WTC11 (cell line): ENCODE results near the gene ZBTB7B. TPM values are rescaled to one million over a fixed set of nuclear protein-coding genes. Genes with fewer than 3 reads are reported as not detected.

Experiments used
- ATAC-seq: fragments of 200-7000 bp; cut with Tn5 transposase; 2 replicates; pipeline ENCODE4 v1.10.0; 2021; ENCODE audit warnings: mild to moderate bottlenecking, moderate library complexity
- CTCF ChIA-PET: fragments of 300-600 bp; sonication (Branson Sonifier 250); formaldehyde crosslinking; loops from one replicate; lab custom pipeline; 2021; ENCODE audit warnings: antibody characterized with exemption; lab: Charles Lee
- POLR2A ChIA-PET: fragments of 350-600 bp; sonication (Branson Sonifier 250); formaldehyde crosslinking; loops from one replicate; lab custom pipeline; 2021; ENCODE audit warnings: antibody characterized with exemption; lab: Charles Lee
- DNase-seq: peaks from one replicate; pipeline ENCODE4 v3.0.0; 2021; ENCODE audit warnings: low spot score
- H3K27ac Mint-ChIP-seq: 2 replicates; pipeline ENCODE4 v1.8.0; 2021; ENCODE audit warnings: mixed read lengths
- H3K27me3 Mint-ChIP-seq: 2 replicates; pipeline ENCODE4 v1.8.0; 2021; ENCODE audit warnings: low read depth, mild to moderate bottlenecking, moderate library complexity, mixed read lengths
- H3K36me3 Mint-ChIP-seq: 2 replicates; pipeline ENCODE4 v1.8.0; 2021; ENCODE audit warnings: mixed read lengths
- H3K4me1 Mint-ChIP-seq: 2 replicates; pipeline ENCODE4 v1.8.0; 2022; ENCODE audit warnings: mixed read lengths
- H3K4me3 Mint-ChIP-seq: 2 replicates; pipeline ENCODE4 v1.8.0; 2021; ENCODE audit warnings: mild to moderate bottlenecking, moderate library complexity, mixed read lengths
- H3K9me3 Mint-ChIP-seq: 2 replicates; pipeline ENCODE4 v1.8.0; 2021; ENCODE audit warnings: mixed read lengths
- CREM ChIP-seq: sonication (generic); formaldehyde crosslinking; IDR thresholded peaks from 2 replicates; pipeline ENCODE4 v1.8.1; 2022; ENCODE audit warnings: mild to moderate bottlenecking, missing genetic modification reagents, moderate library complexity
- ELF4 ChIP-seq: sonication (generic); formaldehyde crosslinking; IDR thresholded peaks from 2 replicates; pipeline ENCODE4 v1.8.1; 2022; ENCODE audit warnings: low read depth, mild to moderate bottlenecking, moderate library complexity, missing genetic modification reagents
- ESRRA ChIP-seq: sonication (generic); formaldehyde crosslinking; IDR thresholded peaks from 2 replicates; pipeline ENCODE4 v1.8.1; 2022; ENCODE audit warnings: mild to moderate bottlenecking, missing genetic modification reagents, borderline replicate concordance
- ETV6 ChIP-seq: sonication (generic); formaldehyde crosslinking; IDR thresholded peaks from 2 replicates; pipeline ENCODE4 v1.8.1; 2022; ENCODE audit warnings: mild to moderate bottlenecking, missing genetic modification reagents
- FOXP1 ChIP-seq: sonication (generic); formaldehyde crosslinking; IDR thresholded peaks from 2 replicates; pipeline ENCODE4 v1.8.0; 2022; ENCODE audit warnings: missing genetic modification reagents, mild to moderate bottlenecking, moderate library complexity, borderline replicate concordance
- HMGA2 ChIP-seq: fragments of 250-450 bp; sonication (Bioruptor Pico); IDR thresholded peaks from 2 replicates; pipeline ENCODE4 v1.4.0; 2021; ENCODE audit warnings: mild to moderate bottlenecking, moderate library complexity
- JUN ChIP-seq: sonication (generic); formaldehyde crosslinking; IDR thresholded peaks from 2 replicates; pipeline ENCODE4 v1.8.0; 2023; ENCODE audit warnings: mild to moderate bottlenecking, missing genetic modification reagents
- NFE2L1 ChIP-seq: sonication (generic); formaldehyde crosslinking; IDR thresholded peaks from 2 replicates; pipeline ENCODE4 v1.8.1; 2023; ENCODE audit warnings: missing genetic modification reagents
- PRRX2 ChIP-seq: fragments of 250-450 bp; sonication (Bioruptor Pico); IDR thresholded peaks from 2 replicates; pipeline ENCODE4 v1.8.0; 2021; ENCODE audit warnings: mild to moderate bottlenecking
- SMAD3 ChIP-seq: sonication (generic); formaldehyde crosslinking; IDR thresholded peaks from 2 replicates; pipeline ENCODE4 v1.8.0; 2022; ENCODE audit warnings: missing genetic modification reagents, mild to moderate bottlenecking, borderline replicate concordance
- total RNA-seq: library from RNA; stranded (reverse); gene quantifications from 3 replicates; pipeline ENCODE4 v1.2.3, GENCODE V29; 2021
- TF ChIP-seq, protein P1 (sequence below): sonication (generic); formaldehyde crosslinking; IDR thresholded peaks from 2 replicates; pipeline ENCODE4 v1.8.1; 2022; ENCODE audit warnings: mild to moderate bottlenecking, moderate library complexity, missing genetic modification reagents
- TF ChIP-seq, protein P2 (sequence below): sonication (generic); formaldehyde crosslinking; IDR thresholded peaks from 2 replicates; pipeline ENCODE4 v1.8.1; 2022; ENCODE audit warnings: low read depth, missing genetic modification reagents, borderline replicate concordance
- TF ChIP-seq, protein P3 (sequence below): sonication (generic); formaldehyde crosslinking; conservative IDR thresholded peaks from 2 replicates; pipeline ENCODE4 v1.8.1; 2023; ENCODE audit warnings: mild to moderate bottlenecking, low read depth, missing genetic modification reagents, moderate library complexity
- TF ChIP-seq, protein P4 (sequence below): fragments of 250-450 bp; sonication (Bioruptor Pico); IDR thresholded peaks from 2 replicates; pipeline ENCODE4 v1.8.0; 2021; ENCODE audit warnings: mild to moderate bottlenecking
- TF ChIP-seq, protein P5 (sequence below): sonication (generic); formaldehyde crosslinking; IDR thresholded peaks from 2 replicates; pipeline ENCODE4 v1.8.1; 2023; ENCODE audit warnings: mild to moderate bottlenecking, moderate library complexity, missing genetic modification reagents
- TF ChIP-seq, protein P6 (sequence below): sonication (generic); formaldehyde crosslinking; IDR thresholded peaks from 2 replicates; pipeline ENCODE4 v1.8.1; 2023; ENCODE audit warnings: mild to moderate bottlenecking, missing genetic modification reagents, borderline replicate concordance
- TF ChIP-seq, protein P7 (sequence below): fragments of 250-450 bp; sonication (Bioruptor Pico); IDR thresholded peaks from 2 replicates; pipeline ENCODE4 v1.9.0; 2021; ENCODE audit warnings: mild to moderate bottlenecking
- TF ChIP-seq, protein P8 (sequence below): sonication (generic); formaldehyde crosslinking; IDR thresholded peaks from 2 replicates; pipeline ENCODE4 v1.8.0; 2023; ENCODE audit warnings: mild to moderate bottlenecking, missing genetic modification reagents

The ZBTB7B gene
- total RNA-seq, 1 experiment from 2014 or later = 29.8 TPM

DNA sequence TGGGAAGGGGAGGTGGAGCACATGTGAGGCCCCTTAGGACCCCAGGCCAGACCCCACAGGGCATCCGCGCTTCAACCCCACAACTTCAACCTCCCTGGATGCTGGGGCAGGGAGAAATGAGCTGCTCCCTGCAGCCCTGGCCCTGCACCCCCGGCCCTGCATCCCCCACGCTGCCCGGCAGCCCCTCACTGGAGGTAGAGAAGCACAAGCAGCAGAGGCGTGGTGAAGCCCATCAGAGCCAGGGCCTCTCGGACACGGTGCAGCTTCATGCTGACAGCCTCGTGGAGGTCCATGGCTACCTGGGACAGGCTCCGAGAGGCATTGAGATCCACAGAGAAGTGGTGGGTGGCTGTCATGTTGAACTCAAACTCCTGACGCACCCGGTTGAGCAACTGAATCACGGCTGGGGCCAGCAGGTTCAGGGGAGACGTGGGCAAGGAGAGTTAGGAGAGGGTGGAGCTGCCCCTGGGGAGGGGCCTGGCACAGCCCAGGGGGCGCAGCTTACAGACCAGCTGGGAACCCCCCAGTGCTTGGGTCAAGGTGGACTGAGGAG lies 27.7 kb downstream of the ZBTB7B start (continued):
- TF ChIP-seq, protein P1, sequence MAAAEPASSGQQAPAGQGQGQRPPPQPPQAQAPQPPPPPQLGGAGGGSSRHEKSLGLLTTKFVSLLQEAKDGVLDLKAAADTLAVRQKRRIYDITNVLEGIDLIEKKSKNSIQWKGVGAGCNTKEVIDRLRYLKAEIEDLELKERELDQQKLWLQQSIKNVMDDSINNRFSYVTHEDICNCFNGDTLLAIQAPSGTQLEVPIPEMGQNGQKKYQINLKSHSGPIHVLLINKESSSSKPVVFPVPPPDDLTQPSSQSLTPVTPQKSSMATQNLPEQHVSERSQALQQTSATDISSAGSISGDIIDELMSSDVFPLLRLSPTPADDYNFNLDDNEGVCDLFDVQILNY = no peak
- TF ChIP-seq SMAD3 (CRISPR knock-in tag) = no peak
- no peak for TF ChIP-seq ETV6
- TF ChIP-seq FOXP1 = no peak
- TF ChIP-seq, protein P2, sequence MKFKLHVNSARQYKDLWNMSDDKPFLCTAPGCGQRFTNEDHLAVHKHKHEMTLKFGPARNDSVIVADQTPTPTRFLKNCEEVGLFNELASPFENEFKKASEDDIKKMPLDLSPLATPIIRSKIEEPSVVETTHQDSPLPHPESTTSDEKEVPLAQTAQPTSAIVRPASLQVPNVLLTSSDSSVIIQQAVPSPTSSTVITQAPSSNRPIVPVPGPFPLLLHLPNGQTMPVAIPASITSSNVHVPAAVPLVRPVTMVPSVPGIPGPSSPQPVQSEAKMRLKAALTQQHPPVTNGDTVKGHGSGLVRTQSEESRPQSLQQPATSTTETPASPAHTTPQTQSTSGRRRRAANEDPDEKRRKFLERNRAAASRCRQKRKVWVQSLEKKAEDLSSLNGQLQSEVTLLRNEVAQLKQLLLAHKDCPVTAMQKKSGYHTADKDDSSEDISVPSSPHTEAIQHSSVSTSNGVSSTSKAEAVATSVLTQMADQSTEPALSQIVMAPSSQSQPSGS (CRISPR knock-in tag) = no peak
- TF ChIP-seq, protein P3, sequence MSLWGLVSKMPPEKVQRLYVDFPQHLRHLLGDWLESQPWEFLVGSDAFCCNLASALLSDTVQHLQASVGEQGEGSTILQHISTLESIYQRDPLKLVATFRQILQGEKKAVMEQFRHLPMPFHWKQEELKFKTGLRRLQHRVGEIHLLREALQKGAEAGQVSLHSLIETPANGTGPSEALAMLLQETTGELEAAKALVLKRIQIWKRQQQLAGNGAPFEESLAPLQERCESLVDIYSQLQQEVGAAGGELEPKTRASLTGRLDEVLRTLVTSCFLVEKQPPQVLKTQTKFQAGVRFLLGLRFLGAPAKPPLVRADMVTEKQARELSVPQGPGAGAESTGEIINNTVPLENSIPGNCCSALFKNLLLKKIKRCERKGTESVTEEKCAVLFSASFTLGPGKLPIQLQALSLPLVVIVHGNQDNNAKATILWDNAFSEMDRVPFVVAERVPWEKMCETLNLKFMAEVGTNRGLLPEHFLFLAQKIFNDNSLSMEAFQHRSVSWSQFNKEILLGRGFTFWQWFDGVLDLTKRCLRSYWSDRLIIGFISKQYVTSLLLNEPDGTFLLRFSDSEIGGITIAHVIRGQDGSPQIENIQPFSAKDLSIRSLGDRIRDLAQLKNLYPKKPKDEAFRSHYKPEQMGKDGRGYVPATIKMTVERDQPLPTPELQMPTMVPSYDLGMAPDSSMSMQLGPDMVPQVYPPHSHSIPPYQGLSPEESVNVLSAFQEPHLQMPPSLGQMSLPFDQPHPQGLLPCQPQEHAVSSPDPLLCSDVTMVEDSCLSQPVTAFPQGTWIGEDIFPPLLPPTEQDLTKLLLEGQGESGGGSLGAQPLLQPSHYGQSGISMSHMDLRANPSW (CRISPR knock-in tag) = no peak
- TF ChIP-seq, protein P4, sequence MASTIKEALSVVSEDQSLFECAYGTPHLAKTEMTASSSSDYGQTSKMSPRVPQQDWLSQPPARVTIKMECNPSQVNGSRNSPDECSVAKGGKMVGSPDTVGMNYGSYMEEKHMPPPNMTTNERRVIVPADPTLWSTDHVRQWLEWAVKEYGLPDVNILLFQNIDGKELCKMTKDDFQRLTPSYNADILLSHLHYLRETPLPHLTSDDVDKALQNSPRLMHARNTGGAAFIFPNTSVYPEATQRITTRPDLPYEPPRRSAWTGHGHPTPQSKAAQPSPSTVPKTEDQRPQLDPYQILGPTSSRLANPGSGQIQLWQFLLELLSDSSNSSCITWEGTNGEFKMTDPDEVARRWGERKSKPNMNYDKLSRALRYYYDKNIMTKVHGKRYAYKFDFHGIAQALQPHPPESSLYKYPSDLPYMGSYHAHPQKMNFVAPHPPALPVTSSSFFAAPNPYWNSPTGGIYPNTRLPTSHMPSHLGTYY = no peak
- no peak for TF ChIP-seq ELF4
- TF ChIP-seq, protein P5, sequence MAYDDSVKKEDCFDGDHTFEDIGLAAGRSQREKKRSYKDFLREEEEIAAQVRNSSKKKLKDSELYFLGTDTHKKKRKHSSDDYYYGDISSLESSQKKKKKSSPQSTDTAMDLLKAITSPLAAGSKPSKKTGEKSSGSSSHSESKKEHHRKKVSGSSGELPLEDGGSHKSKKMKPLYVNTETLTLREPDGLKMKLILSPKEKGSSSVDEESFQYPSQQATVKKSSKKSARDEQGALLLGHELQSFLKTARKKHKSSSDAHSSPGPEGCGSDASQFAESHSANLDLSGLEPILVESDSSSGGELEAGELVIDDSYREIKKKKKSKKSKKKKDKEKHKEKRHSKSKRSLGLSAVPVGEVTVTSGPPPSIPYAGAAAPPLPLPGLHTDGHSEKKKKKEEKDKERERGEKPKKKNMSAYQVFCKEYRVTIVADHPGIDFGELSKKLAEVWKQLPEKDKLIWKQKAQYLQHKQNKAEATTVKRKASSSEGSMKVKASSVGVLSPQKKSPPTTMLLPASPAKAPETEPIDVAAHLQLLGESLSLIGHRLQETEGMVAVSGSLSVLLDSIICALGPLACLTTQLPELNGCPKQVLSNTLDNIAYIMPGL (CRISPR knock-in tag) = no peak
- TF ChIP-seq, protein P6, sequence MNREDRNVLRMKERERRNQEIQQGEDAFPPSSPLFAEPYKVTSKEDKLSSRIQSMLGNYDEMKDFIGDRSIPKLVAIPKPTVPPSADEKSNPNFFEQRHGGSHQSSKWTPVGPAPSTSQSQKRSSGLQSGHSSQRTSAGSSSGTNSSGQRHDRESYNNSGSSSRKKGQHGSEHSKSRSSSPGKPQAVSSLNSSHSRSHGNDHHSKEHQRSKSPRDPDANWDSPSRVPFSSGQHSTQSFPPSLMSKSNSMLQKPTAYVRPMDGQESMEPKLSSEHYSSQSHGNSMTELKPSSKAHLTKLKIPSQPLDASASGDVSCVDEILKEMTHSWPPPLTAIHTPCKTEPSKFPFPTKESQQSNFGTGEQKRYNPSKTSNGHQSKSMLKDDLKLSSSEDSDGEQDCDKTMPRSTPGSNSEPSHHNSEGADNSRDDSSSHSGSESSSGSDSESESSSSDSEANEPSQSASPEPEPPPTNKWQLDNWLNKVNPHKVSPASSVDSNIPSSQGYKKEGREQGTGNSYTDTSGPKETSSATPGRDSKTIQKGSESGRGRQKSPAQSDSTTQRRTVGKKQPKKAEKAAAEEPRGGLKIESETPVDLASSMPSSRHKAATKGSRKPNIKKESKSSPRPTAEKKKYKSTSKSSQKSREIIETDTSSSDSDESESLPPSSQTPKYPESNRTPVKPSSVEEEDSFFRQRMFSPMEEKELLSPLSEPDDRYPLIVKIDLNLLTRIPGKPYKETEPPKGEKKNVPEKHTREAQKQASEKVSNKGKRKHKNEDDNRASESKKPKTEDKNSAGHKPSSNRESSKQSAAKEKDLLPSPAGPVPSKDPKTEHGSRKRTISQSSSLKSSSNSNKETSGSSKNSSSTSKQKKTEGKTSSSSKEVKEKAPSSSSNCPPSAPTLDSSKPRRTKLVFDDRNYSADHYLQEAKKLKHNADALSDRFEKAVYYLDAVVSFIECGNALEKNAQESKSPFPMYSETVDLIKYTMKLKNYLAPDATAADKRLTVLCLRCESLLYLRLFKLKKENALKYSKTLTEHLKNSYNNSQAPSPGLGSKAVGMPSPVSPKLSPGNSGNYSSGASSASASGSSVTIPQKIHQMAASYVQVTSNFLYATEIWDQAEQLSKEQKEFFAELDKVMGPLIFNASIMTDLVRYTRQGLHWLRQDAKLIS (CRISPR knock-in tag) = no peak
- TF ChIP-seq JUN (CRISPR knock-in tag) = no peak

DNA sequence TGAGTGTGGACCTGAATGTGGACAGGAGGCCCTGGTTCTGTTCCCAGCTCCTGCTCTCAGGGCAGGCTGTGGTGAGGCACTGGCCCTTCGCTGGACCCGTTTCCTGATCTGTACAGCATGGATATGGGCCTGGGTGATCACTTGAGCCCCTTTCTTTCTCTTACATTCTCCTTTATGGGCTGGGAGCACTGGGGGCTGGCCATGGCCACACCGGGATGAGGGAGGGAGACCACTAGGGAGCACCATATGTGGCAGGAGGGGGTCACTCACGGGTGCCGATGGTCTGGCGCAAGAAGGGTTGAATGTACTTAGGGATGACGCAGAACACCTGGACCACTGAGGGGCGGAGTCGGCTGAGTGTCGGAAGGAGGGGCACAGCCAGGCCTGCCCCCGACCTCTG lies 28.3 kb downstream of the ZBTB7B start:
- H3K4me1 Mint-ChIP-seq = no peaks in the 10 kb centered on the region
- POLR2A ChIA-PET = no interaction called here
- no peaks in the 10 kb centered on the region for H3K9me3 Mint-ChIP-seq
- ATAC-seq (no peak; the same call in 1 of the 2 replicates), DNase-seq (no peak)
- peaks cover 3% of the 10 kb centered on the region; the same call in 1 of the 2 replicates for H3K27me3 Mint-ChIP-seq
- CTCF ChIA-PET = interaction anchor here (0.5 to 4.0 kb wide), 5 partner anchors 13 to 67 kb away, joined by 3 to 15 read pairs (median 5); no protein-coding TSS in a partner anchor
- H3K4me3 Mint-ChIP-seq = no peak overlapping the region
- H3K27ac Mint-ChIP-seq = no peak overlapping the region
- H3K36me3 Mint-ChIP-seq = no peaks in the 10 kb centered on the region
- TF ChIP-seq, protein P7, sequence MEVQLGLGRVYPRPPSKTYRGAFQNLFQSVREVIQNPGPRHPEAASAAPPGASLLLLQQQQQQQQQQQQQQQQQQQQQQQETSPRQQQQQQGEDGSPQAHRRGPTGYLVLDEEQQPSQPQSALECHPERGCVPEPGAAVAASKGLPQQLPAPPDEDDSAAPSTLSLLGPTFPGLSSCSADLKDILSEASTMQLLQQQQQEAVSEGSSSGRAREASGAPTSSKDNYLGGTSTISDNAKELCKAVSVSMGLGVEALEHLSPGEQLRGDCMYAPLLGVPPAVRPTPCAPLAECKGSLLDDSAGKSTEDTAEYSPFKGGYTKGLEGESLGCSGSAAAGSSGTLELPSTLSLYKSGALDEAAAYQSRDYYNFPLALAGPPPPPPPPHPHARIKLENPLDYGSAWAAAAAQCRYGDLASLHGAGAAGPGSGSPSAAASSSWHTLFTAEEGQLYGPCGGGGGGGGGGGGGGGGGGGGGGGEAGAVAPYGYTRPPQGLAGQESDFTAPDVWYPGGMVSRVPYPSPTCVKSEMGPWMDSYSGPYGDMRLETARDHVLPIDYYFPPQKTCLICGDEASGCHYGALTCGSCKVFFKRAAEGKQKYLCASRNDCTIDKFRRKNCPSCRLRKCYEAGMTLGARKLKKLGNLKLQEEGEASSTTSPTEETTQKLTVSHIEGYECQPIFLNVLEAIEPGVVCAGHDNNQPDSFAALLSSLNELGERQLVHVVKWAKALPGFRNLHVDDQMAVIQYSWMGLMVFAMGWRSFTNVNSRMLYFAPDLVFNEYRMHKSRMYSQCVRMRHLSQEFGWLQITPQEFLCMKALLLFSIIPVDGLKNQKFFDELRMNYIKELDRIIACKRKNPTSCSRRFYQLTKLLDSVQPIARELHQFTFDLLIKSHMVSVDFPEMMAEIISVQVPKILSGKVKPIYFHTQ (CRISPR knock-in tag) = no peak
- TF ChIP-seq, protein P8, sequence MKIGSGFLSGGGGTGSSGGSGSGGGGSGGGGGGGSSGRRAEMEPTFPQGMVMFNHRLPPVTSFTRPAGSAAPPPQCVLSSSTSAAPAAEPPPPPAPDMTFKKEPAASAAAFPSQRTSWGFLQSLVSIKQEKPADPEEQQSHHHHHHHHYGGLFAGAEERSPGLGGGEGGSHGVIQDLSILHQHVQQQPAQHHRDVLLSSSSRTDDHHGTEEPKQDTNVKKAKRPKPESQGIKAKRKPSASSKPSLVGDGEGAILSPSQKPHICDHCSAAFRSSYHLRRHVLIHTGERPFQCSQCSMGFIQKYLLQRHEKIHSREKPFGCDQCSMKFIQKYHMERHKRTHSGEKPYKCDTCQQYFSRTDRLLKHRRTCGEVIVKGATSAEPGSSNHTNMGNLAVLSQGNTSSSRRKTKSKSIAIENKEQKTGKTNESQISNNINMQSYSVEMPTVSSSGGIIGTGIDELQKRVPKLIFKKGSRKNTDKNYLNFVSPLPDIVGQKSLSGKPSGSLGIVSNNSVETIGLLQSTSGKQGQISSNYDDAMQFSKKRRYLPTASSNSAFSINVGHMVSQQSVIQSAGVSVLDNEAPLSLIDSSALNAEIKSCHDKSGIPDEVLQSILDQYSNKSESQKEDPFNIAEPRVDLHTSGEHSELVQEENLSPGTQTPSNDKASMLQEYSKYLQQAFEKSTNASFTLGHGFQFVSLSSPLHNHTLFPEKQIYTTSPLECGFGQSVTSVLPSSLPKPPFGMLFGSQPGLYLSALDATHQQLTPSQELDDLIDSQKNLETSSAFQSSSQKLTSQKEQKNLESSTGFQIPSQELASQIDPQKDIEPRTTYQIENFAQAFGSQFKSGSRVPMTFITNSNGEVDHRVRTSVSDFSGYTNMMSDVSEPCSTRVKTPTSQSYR (CRISPR knock-in tag) = no peak
- no peak for TF ChIP-seq CREM (CRISPR knock-in tag)
- no peak for TF ChIP-seq ESRRA (CRISPR knock-in tag)
- TF ChIP-seq HMGA2 = no peak
- TF ChIP-seq NFE2L1 (CRISPR knock-in tag) = no peak
- TF ChIP-seq JUN (CRISPR knock-in tag) = no peak
- TF ChIP-seq PRRX2 (CRISPR knock-in tag) = no peak
